Activated naive CD4-positive, alpha-beta T cell treated with anti-CD3 and anti-CD28 coated beads, Interleukin-2, amount 50 U/mL, for 24 hours (primary cell): ENCODE data around the gene ADPGK.
A peak's percentile ranks its signal among the peaks of the same experiment; 100 is the strongest.

Experiments used
- H3K27ac Mint-ChIP-seq: one replicate; pipeline ENCODE4 v1.8.0; 2021; ENCODE audit warnings: mild to moderate bottlenecking, mixed read lengths
- H3K27me3 Mint-ChIP-seq: one replicate; pipeline ENCODE4 v1.8.0; 2021; ENCODE audit warnings: mixed read lengths
- H3K36me3 Mint-ChIP-seq: one replicate; pipeline ENCODE4 v1.8.0; 2021; ENCODE audit warnings: mixed read lengths
- H3K4me1 Mint-ChIP-seq: one replicate; pipeline ENCODE4 v1.8.0; 2021; ENCODE audit warnings: mixed read lengths
- H3K4me3 Mint-ChIP-seq: one replicate; pipeline ENCODE4 v1.8.0; 2021; ENCODE audit warnings: mild to moderate bottlenecking, mixed read lengths
- H3K9me3 Mint-ChIP-seq: one replicate; pipeline ENCODE4 v1.8.0; 2021; ENCODE audit warnings: mixed read lengths

ADPGK gene

DNA sequence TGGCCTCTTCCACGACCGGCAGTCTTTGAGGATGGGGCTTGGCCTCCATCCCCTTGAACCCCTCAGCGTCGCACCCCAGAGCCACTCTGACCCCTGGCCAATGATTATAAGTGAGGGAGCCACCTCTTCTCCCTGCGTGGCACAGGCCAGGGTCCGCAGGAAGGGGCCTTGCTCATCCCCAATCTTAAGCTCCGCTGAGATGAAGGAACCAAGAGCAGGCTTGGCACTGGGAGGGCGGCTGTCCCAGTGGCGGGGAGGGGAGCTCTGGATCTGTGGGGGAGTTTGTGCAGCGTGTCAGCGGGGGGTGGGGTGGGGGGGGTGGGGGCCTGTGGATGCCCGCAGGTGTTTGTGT lies 13.8 kb upstream of the ADPGK start:
- Mint-ChIP-seq H3K4me3 (peak overlapping the region; percentile 80), H3K27me3 (peaks cover 19% of the 10 kb centered on the region), H3K36me3 (no peaks in the 10 kb centered on the region), H3K27ac (no peak overlapping the region), H3K9me3 (no peaks in the 10 kb centered on the region), H3K4me1 (peaks cover 6% of the 10 kb centered on the region)

DNA sequence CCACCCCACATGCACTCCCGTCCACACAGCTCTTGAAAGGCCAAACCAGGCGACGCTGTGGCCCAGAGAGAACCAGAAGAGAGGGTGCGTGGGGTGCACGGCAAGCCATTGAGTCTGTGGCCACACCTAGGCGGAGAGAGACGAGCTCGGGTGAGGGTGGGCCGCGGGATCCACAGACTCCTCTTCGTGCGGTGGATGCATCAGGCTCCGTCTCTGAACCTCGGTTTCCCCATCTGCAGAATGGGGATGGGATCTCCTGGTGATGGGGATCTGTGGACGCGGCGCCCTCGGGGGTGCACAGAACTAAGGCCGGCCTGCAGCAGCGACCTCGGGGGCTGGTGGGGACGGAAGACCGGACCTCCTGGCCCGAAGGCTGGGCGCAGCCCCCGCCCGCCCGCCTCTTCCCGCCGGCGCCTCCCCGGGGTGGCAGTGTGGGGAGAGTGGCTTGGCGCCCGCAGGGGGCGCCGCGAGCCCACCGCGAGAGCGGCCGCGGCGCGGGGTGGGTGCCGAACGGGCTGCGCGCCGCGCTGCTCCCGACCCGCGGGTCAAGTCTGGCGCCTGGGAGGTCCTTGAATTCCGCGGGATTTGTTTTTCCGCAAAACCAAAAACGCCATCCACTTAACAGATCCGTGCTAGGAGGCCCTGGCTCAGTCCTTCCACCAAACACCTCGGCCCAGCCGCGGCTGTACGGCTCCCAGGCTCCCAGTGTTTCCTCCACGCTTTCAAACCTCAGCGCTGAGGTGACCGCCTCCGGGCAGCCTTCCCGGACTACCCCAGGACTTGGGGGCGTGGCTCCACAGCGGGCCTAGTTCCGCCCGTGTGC lies 13.2 kb upstream of the ADPGK start:
- peak overlapping the region; percentile 86 for H3K4me3 Mint-ChIP-seq
- H3K4me1 Mint-ChIP-seq, result peaks cover 6% of the 10 kb centered on the region
- H3K27me3 Mint-ChIP-seq, result peaks cover 16% of the 10 kb centered on the region
- H3K9me3 Mint-ChIP-seq, result no peaks in the 10 kb centered on the region
- H3K27ac Mint-ChIP-seq, result no peak overlapping the region
- H3K36me3 Mint-ChIP-seq, result no peaks in the 10 kb centered on the region

GRCh38 chr15:72796210-72796514 lies 12.6 kb upstream of the ADPGK start:
- no peak overlapping the region for H3K27ac Mint-ChIP-seq

DNA sequence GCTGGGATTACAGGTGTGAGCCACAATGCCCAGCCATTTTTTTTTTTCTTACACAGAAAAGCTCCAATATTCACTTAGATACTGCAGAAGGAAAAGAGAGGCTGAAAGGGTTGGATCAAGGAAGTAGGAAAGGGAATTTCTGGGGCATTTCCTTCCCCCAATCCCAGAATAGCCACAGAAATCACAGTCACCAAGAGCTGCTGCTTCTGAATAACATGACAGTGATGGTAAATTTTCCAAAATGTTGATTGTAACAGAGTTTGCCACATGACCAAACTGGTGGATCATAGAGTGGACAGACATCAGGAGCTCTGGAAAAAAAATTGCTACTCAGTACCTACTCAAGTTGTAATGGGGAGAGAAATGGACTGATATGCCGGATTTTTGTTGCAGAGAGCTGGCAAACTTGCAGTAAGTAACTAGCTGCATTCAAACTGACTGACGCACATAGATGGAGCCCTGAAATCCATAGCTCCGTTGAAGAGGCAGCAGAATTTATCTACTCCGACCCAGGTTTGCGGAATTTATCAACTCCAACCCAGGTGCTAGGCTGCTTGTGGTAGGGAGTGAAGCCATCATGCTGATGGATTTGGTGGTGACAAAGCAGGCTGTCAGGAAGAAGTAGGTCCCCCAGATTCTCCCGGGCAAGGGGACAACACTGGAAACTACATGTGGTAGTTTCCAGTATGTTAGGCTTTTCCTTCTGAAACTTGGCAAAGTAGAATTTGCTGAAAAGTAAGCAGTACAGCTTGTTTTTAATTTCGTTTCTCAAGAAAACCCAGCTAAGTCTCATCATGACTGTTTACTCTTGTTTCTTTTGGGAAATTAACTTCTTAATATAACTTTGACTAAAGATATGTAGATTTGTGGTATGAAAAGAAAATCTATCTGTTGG lies 10.5 kb upstream of the ADPGK start:
- no peaks in the 10 kb centered on the region for H3K9me3 Mint-ChIP-seq
- no peaks in the 10 kb centered on the region for H3K36me3 Mint-ChIP-seq
- H3K4me3 Mint-ChIP-seq, result no peak overlapping the region
- H3K4me1 Mint-ChIP-seq, result peaks cover 6% of the 10 kb centered on the region
- H3K27me3 Mint-ChIP-seq, result peaks cover 6% of the 10 kb centered on the region
- no peak overlapping the region for H3K27ac Mint-ChIP-seq

More at GRCh38 chr15:72796210-72796514, 12.6 kb upstream of the ADPGK start:
- peaks cover 6% of the 10 kb centered on the region for H3K4me1 Mint-ChIP-seq
- peaks cover 14% of the 10 kb centered on the region for H3K27me3 Mint-ChIP-seq
- no peaks in the 10 kb centered on the region for H3K9me3 Mint-ChIP-seq
- H3K36me3 Mint-ChIP-seq, result no peaks in the 10 kb centered on the region
- peak overlapping the region; percentile 86 for H3K4me3 Mint-ChIP-seq

- H3K4me1 Mint-ChIP-seq, result peaks cover 6% of the 10 kb centered on the region
- H3K9me3 Mint-ChIP-seq, result no peaks in the 10 kb centered on the region
- no peak overlapping the region for H3K4me3 Mint-ChIP-seq
- H3K36me3 Mint-ChIP-seq, result no peaks in the 10 kb centered on the region
- H3K27me3 Mint-ChIP-seq, result peaks cover 4% of the 10 kb centered on the region
- no peak overlapping the region for H3K27ac Mint-ChIP-seq
Measured at GRCh38 chr15:72792431-72792830, 8.9 kb upstream of the ADPGK start.

- Mint-ChIP-seq H3K4me3 (no peak overlapping the region), H3K4me1 (peaks cover 1% of the 10 kb centered on the region), H3K36me3 (no peaks in the 10 kb centered on the region), H3K27ac (no peak overlapping the region), H3K27me3 (no peaks in the 10 kb centered on the region), H3K9me3 (no peaks in the 10 kb centered on the region)
Measured at GRCh38 chr15:72790302-72790910, 6.8 kb upstream of the ADPGK start.

DNA sequence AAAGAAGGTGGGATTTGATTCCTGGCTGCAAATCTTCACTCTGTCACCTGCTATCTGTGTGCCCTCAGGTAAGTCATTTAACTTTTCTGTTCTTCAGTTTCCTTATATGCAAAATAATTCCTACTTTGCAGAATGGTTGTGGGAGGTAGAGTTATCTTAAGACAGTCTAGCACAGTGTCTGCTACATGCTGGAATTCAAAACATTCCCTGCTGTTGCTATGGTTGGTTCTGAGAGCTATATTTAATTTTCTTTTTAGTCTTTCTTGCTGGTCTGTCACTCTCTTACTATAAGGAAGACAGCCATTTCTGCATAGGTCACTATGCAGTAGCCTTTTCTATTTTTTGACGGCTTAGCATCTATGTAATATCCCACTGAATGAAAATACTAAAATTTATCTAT lies 4.0 kb upstream of the ADPGK start:
- Mint-ChIP-seq H3K27me3 (no peaks in the 10 kb centered on the region), H3K27ac (no peak overlapping the region), H3K4me1 (peaks cover 18% of the 10 kb centered on the region), H3K9me3 (no peaks in the 10 kb centered on the region), H3K4me3 (no peak overlapping the region), H3K36me3 (peaks cover 1% of the 10 kb centered on the region)

DNA sequence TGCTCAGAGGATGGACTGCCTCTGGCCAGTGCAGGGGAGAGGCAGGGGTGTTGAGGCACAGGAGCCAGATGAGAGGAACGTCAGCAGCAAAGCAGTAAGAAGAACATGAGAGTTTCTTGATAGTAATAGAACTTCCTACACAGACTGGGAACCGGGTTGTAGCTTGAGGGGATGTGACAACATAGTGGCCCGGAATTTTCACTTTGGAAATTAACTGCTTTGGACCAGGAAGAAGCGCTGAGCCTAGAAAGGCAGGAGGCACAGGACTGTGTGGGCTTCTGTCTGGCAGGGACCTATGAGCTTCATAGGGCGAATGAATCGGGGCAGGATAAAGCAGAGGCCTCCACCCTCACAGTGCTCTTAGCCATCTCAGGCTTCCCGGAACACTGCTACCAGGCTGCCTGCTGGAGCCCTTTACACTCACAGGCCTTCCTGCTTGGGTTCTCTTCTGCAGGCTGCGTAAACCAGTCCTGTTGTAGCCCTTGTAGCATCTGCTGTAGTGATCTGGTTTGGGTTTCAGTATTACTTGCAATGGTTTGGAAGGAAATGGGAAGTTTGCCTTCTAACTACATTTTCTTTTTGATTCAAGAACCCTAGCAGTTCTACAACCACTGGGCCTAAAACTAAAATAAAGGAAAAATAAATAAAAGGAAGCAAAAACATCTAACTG lies 3.3 kb upstream of the ADPGK start:
- Mint-ChIP-seq H3K27ac (no peak overlapping the region), H3K27me3 (no peaks in the 10 kb centered on the region), H3K4me1 (peaks cover 21% of the 10 kb centered on the region), H3K9me3 (no peaks in the 10 kb centered on the region), H3K36me3 (peaks cover 1% of the 10 kb centered on the region), H3K4me3 (no peak overlapping the region)

DNA sequence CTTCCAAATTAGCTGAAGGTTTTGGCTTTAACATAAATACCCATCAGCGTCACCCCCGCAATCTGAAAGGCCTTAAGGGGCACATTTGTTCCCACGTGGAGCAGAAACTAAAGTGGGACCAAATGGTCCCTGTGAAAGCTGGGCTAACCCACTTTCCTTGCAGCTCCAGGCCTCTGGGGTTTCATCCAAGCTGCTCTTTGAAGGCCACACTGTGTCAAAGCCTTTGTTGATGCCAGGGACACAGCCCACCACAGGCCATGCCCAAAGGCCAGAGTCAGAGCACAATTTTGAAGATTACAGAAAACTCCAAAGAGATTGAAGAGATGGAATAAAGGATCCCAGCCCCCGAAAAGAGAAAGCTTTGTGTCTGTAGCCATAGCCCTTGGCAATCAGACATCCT lies 2.7 kb upstream of the ADPGK start:
- Mint-ChIP-seq H3K27ac (peak overlapping the region; percentile 20), H3K36me3 (peaks cover 2% of the 10 kb centered on the region), H3K27me3 (no peaks in the 10 kb centered on the region), H3K9me3 (no peaks in the 10 kb centered on the region), H3K4me1 (peaks cover 27% of the 10 kb centered on the region), H3K4me3 (no peak overlapping the region)

- no peak overlapping the region for H3K4me3 Mint-ChIP-seq
- peaks cover 6% of the 10 kb centered on the region for H3K36me3 Mint-ChIP-seq
- no peaks in the 10 kb centered on the region for H3K9me3 Mint-ChIP-seq
- H3K27me3 Mint-ChIP-seq, result no peaks in the 10 kb centered on the region
- peaks cover 31% of the 10 kb centered on the region for H3K4me1 Mint-ChIP-seq
- no peak overlapping the region for H3K27ac Mint-ChIP-seq
Measured at GRCh38 chr15:72785841-72786240, 2.3 kb upstream of the ADPGK start.

DNA sequence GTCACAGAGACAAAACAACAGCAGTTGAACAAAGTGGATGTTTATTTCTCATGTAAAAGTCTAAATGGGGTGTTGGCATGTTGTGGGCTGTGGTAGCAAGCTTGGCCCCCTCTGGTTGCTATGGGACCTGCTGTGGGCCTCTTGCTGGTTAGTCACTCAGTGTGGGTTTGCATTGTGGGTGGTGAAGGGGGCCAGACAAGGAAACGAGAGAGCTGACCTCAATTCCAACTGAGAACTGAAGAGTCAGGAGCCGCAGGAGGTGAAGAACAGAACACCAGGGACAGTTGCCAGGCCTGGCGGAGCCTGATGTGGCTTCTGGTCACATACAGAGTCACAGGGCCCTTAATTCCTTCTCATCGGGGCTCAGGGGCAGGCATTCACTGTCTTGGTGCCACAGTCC lies 1.9 kb upstream of the ADPGK start:
- H3K27me3 Mint-ChIP-seq, result no peaks in the 10 kb centered on the region
- H3K36me3 Mint-ChIP-seq, result peaks cover 7% of the 10 kb centered on the region
- no peak overlapping the region for H3K4me3 Mint-ChIP-seq
- no peaks in the 10 kb centered on the region for H3K9me3 Mint-ChIP-seq
- peaks cover 35% of the 10 kb centered on the region for H3K4me1 Mint-ChIP-seq
- H3K27ac Mint-ChIP-seq, result peak overlapping the region; percentile 97

- no peaks in the 10 kb centered on the region for H3K9me3 Mint-ChIP-seq
Measured at GRCh38 chr15:72784456-72784876, 908 bp upstream of the ADPGK start.

GRCh38 chr15:72783004-72783639 lies 436 bp downstream of the ADPGK start:
- peak overlapping the region; percentile 99 for H3K27ac Mint-ChIP-seq
- H3K4me1 Mint-ChIP-seq, result peaks cover 56% of the 10 kb centered on the region
- no peaks in the 10 kb centered on the region for H3K27me3 Mint-ChIP-seq
- H3K4me3 Mint-ChIP-seq, result peak overlapping the region; percentile 96
- peaks cover 17% of the 10 kb centered on the region for H3K36me3 Mint-ChIP-seq
- no peaks in the 10 kb centered on the region for H3K9me3 Mint-ChIP-seq

More at GRCh38 chr15:72784456-72784876, 908 bp upstream of the ADPGK start:
- Mint-ChIP-seq H3K4me3 (peak overlapping the region; percentile 96), H3K36me3 (peaks cover 13% of the 10 kb centered on the region), H3K4me1 (peaks cover 44% of the 10 kb centered on the region), H3K27me3 (no peaks in the 10 kb centered on the region), H3K27ac (peak overlapping the region; percentile 97)

DNA sequence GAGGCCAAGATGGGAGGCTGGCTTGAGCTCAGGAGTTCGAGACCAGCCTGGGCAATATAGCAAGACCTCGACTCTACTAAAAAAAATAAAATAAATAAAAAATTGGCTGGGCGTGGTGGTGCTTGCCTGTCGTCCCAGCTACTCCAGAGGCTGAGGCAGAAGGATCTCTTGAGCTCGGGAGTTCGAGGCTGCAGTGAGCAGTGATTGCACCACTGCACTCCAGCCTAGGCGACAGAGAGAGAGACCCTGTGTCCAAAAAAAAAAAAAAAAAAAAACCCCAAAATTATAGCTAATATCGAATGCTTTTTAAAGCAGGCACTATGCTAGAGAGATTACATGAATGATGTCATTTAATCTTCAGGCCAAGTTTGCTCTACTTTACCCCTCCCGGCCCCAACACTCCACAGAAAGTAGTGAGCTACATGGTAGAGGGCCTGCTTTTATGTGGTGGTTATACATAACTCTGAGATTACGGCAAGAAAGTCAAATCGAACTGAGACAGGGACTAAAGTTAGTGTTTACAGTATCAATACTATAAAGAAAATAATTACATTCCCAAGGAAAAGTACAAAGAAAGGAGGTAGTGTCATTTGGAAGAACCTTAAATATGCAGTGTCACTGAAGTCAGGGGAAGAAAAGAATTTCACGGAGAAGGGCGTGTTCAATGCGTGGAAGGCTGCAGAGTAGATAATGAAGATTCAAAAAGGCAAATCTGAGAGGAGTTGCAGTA lies 1.1 kb downstream of the ADPGK start:
- no peaks in the 10 kb centered on the region for H3K27me3 Mint-ChIP-seq

More for the DNA sequence above, 1.1 kb downstream of the ADPGK start:
- peak overlapping the region; percentile 99 for H3K27ac Mint-ChIP-seq
- H3K4me3 Mint-ChIP-seq, result peak overlapping the region; percentile 96
- H3K4me1 Mint-ChIP-seq, result peaks cover 61% of the 10 kb centered on the region
- peaks cover 17% of the 10 kb centered on the region for H3K36me3 Mint-ChIP-seq
- H3K9me3 Mint-ChIP-seq, result no peaks in the 10 kb centered on the region
